T-helper 2 cell treated with Interferon-gamma antibody and Interleukin-4, amounts not matched to agents 100 ng/mL and 5 ng/mL, for 36 hours (primary cell): Measurements from ENCODE around the gene PLG. TPM values are rescaled to one million over a fixed set of nuclear protein-coding genes. Genes with fewer than 3 reads are reported as not detected.
"Not testable (repeated sequence)": the region's sequence is repeated elsewhere in the genome, so short reads cannot be mapped to it uniquely, and the experiment has no call there.

Experiments
- intact Hi-C: fragments of 100-400 bp; cut with micrococcal nuclease; formaldehyde crosslinking; loops from one replicate; pipeline ENCODE4 v1.15.1; 2023
- total RNA-seq: library from RNA; stranded (reverse); gene quantifications from 2 replicates; pipeline ENCODE4 v1.2.3, GENCODE V29; 2022

The PLG gene
- 0.39 TPM in 1 of 2 replicates, not detected in the other for total RNA-seq

- intact Hi-C loops: not testable (repeated sequence)
Observed at GRCh38 chr6:160701918-160702680, at the start of gene PLG. Gene PLG (plus strand): TSS chr6:160702244. CDS start chr6:160702305, 61 bp downstream.

- intact Hi-C loops: no loop called here
Observed at GRCh38 chr6:160659562-160659961, 42.5 kb upstream of the PLG start.

GRCh38 chr6:160661216-160661615 lies 40.8 kb upstream of the PLG start:
- intact Hi-C loops: no loop called here

DNA sequence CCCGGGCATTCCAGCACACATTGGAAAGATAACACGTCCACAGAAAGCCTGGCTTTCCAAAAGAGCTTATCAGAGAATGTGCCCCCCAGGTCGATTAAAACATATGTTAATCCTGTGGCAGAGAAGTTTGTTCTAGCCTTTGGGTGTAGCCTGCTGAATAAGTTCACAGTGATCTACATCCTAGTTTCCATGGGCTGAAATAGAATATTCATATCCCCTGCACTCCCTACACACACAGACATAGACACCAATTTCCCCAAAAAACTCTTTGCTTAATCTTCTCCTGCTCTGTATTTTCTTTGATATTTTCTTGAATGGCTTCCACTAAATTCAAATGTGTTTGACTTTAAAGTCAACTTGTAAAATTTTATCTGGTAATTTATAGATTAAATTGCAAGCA lies 39.6 kb upstream of the PLG start:
- intact Hi-C loops: no loop called here

GRCh38 chr6:160662842-160663241 lies 39.2 kb upstream of the PLG start:
- intact Hi-C loops: no loop called here

DNA sequence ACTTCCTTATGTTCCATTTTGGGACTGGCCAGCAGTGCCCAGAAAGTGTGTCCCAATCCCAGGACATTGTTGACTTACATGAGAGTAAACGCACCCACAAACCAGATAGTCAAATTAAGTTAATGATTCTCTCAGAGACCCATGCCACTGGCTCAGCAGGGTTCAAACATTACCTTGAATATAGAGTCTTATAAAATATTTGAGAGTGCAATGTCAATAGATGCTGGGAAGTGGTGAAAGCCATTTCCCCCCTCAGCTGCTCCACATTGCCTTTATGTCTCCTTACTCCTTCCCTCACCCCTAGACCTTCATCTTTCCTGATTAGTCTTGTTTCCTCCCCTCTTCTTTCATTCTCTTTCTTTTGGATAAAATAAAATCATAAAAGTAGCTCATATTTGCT lies 37.8 kb upstream of the PLG start, which contains the start of gene LPA:
Gene LPA (minus strand): TSS at position 78 of the 400 bp plus-strand sequence. CDS start 61 bp downstream, at position 17.
- intact Hi-C loops: not testable (repeated sequence)

- intact Hi-C loops: loop anchor here (1.0 to 2.0 kb wide), 2 partner anchors 149 to 529 kb away; no protein-coding TSS in a partner anchor
Observed at GRCh38 chr6:160667639-160668481, 34.2 kb upstream of the PLG start.

- intact Hi-C loops: loop anchor here (1.0 to 2.0 kb wide), 2 partner anchors 149 to 530 kb away; no protein-coding TSS in a partner anchor
Observed at GRCh38 chr6:160668589-160668988, 33.5 kb upstream of the PLG start.

DNA sequence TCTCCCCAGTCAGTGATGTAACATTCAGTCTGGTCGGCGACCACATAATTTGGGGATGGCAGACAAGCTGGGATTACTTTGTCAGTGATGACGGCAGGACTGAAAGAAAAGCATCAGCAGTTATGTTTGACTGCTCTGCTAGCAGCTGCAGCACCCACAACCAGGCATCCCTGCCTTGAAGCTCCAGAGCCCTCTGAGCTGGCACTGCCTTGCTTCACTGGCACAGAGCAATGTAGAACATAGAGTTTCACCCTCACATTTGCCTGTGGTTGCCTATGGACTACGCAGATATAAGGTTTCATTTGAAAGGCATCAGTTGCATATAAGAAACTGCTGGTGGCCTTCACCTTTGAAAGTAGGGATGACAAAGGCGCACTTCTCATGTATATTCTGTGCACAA lies 25.6 kb upstream of the PLG start:
- intact Hi-C loops: not testable (repeated sequence)

GRCh38 chr6:160678230-160678629 lies 23.8 kb upstream of the PLG start:
- intact Hi-C loops: no loop called here

DNA sequence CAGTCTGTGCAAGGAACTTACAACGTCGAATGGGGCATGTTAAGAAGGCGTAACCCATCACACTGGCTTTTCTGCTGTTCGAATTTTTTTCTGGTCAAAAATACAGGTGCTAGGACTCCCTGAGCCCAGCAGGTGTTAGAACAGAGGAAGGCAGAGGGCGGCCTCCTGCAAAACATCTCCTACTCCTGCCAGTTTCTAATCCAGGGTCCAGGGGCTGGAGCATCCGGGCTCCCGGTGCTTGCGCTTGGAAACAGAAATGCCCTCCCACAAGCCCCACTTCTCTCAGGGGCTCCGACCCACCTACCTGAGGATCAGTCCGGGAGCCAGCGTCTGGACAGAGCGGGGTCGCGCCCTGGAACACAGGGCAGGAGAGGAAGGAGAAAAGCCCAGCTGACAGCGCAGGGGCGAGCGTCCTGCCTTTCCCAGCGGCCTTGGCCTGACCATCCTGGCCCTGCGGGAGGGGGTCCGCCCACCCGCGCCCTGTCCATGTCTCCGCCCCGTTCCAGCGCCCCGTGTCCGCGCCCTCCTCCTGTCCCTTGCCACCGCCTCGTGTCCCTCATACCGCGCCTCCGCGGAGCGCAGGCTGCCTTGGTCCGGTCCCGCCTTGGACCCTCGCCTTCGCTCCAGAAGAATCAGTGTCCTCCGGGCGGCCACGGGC lies 23.2 kb upstream of the PLG start:
- intact Hi-C loops: no loop called here

DNA sequence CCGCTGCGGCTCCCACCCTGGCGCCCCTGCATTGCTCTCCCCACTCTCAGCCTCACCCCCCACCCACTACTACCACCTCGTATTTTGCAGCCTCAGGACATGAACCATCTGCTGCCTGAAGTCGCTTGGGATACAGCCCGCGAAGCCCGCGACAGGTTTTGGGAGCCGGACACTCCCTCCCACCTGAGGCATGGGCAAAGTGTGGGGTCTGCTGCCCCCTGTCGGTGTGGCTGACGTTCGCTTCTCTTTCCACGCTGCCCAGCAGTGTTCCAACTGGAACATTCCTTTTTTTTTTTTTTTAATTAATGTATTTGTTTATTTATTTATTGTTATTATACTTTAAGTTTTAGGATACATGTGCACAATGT lies 22.7 kb upstream of the PLG start:
- intact Hi-C loops: no loop called here

DNA sequence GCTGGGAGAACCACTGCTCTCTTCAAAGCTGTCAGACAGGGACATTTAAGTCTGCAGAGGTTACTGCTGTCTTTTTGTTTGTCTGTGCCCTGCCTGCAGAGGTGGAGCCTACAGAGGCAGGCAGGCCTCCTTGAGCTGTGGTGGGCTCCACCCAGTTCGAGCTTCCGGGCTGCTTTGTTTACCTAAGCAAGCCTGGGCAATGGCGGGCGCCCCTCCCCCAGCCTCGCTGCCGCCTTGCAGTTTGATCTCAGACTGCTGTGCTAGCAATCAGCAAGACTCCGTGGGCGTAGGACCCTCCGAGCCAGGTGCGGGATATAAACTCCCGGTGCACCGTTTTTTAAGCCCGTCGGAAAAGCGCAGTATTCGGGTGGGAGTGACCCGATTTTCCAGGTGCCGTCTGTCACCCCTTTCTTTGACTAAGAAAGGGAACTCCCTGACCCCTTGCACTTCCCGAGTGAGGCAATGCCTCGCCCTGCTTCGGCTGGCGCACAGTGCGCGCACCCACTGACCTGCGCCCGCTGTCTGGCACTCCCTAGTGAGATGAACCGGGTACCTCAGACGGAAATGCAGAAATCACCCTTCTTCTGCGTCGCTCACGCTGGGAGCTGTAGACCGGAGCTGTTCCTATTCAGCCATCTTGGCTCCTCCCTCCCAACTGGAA lies 16.8 kb upstream of the PLG start:
- intact Hi-C loops: not testable (repeated sequence)

DNA sequence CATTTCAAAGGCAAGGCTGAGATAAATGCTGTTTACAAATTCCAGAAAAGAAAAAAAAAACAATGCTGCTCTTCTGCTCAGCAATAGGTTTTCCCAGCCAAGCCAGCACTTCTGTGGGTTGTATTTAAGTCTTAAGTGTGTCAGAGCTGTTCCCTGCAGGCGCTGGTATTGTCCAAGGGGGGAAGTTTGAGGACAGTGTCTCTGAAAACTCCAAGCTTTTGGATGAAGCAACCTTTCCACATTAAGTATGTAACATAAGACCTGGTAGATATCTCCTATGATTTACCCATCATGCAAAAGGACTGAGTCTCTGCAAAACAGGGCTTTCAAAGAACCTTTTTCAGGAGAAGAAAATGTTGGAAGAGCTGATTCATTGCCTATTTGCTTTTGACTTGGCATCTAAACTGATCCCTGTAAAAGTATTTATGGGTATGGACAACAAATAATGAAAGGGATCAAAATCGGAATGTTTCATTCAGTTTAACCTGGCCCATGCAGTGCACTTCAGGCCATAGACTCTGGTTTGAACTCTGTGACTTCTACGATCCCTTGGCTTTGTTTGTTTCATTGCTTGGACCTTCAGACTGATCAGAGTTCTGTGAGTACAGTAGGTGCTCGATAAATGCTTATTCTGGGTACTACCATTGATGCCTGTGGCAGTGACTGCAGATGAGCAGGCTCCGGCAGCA lies 16.1 kb upstream of the PLG start:
- intact Hi-C loops: no loop called here

DNA sequence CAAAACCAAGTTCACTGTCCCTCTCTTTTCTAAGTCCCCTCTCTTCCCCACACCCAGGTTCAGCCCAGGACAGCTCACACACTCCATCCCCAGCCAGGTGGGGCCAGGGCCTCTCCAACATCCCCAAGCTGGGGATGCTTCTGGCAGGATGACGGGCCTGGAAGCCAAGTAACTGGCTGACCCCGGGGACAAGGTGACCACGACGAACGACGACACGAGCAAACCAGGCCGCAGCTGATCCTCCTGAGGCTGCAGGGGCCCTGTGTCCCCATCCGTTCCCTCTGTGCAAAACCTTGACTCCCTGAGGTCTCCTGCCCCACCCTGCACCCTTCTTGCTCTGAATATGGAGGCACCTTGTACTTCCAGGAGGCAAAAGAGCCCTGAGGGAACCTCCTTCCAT lies 11.6 kb upstream of the PLG start:
- intact Hi-C loops: no loop called here

GRCh38 chr6:160691617-160692016 lies 10.4 kb upstream of the PLG start:
- intact Hi-C loops: no loop called here

- intact Hi-C loops: no loop called here
Observed at GRCh38 chr6:160692369-160692959, 9.6 kb upstream of the PLG start.

DNA sequence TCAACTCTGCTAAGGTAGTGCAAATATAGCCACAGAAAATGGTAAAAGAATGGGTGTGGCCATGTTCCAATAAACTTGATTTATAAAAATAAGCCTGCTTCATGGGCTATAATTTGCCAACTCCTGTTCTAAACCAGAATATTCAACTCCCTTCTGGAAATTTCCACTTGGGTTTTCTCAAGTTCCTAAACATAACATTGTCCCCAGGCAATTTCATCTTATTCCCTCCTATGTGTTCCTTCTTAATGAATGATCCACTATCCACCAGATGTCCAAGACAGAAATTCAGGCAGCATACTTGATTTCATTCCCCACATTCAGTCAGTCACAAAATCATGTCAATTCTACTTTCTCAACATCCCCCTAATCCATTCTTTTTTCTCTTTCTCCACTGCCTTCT lies 7.0 kb upstream of the PLG start:
- intact Hi-C loops: not testable (repeated sequence)

GRCh38 chr6:160695622-160696021 lies 6.4 kb upstream of the PLG start:
- intact Hi-C loops: not testable (repeated sequence)

DNA sequence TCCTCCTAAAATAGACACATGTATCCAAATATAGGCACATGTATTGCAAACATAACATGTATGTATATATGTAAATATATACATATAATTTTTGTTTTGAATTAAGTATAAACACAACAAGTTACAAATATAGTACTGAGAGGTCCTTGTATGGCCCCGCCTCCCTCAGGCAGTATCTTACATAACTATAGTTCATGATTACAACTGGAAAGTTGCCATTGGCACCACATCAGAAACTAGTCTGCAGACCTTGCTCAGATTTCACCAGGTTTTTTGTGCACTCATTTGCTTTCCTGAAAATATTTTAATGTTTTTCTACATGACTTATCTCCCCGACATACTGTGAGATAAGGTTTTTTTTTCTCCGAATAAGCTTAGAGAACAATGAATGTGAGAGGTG lies 5.2 kb upstream of the PLG start:
- intact Hi-C loops: not testable (repeated sequence)
